HEK293 (cell line): ENCODE measurements around the gene MAP3K12.

Source experiments
- CTCF ChIA-PET: fragments of 350-600 bp; formaldehyde crosslinking; extraction: SDS; loops from one replicate; lab custom pipeline; 2021; ENCODE audit warnings: antibody characterized with exemption; lab: Yijun Ruan, JAX
- POLR2A ChIA-PET: fragments of 300-600 bp; formaldehyde crosslinking; extraction: SDS; loops from one replicate; lab custom pipeline; 2020; ENCODE audit warnings: antibody characterized with exemption, inconsistent platforms; lab: Yijun Ruan, JAX
- H3K27ac ChIP-seq: fragments of 200-500 bp; sonication (Bioruptor generic); 2 replicates; pipeline ENCODE4 v1.5.1; 2014; ENCODE audit warnings: low read depth, low read length, control low read depth, inconsistent platforms; ENCODE audit errors: extremely low read depth
- H3K36me3 ChIP-seq, 2 experiments: fragments of 200-500 bp in 1 of 2; sonication (Bioruptor generic) in 1 of 2; 1 replicate in 1 of 2; 2 replicates in 1 of 2; pipeline ENCODE4 v1.5.1; 2014 to 2017; ENCODE audit warnings: inconsistent platforms in 2 of 2, low read length in 2 of 2; ENCODE audit not compliant: control insufficient read depth in 2 of 2, insufficient read depth in 1 of 2
- H3K4me1 ChIP-seq: fragments of 200-500 bp; sonication (Bioruptor generic); 2 replicates; pipeline ENCODE4 v1.5.1; 2014; ENCODE audit warnings: mild to moderate bottlenecking, low read length, inconsistent platforms; ENCODE audit not compliant: control insufficient read depth, insufficient read depth
- H3K4me3 ChIP-seq: 2 replicates; pipeline ENCODE4 v1.5.1; 2011; ENCODE audit warnings: low read depth, mild to moderate bottlenecking, control low read depth, low read length, moderate library complexity
- H3K9me3 ChIP-seq: fragments of 200-500 bp; sonication (Bioruptor generic); 2 replicates; pipeline ENCODE4 v1.5.1; 2014; ENCODE audit warnings: low read depth, low read length, inconsistent platforms; ENCODE audit not compliant: control insufficient read depth, insufficient read depth
- BCL11A ChIP-seq: fragments of 450-650 bp; formaldehyde crosslinking; IDR thresholded peaks from 2 replicates; pipeline ENCODE4 v1.5.1; 2016; ENCODE audit warnings: low read depth, missing biosample characterization, missing genetic modification characterization
- EGR2 ChIP-seq: fragments of 450-650 bp; formaldehyde crosslinking; IDR thresholded peaks from 2 replicates; pipeline ENCODE4 v1.5.1; 2016; ENCODE audit warnings: low read depth, missing biosample characterization, missing genetic modification characterization
- ELK4 ChIP-seq: IDR thresholded peaks from 2 replicates; pipeline ENCODE4 v1.6.1; 2011; ENCODE audit warnings: mild to moderate bottlenecking, low read depth, low read length, borderline replicate concordance
- GLIS1 ChIP-seq: fragments of 450-650 bp; formaldehyde crosslinking; IDR thresholded peaks from 2 replicates; pipeline ENCODE4 v1.5.1; 2016; ENCODE audit warnings: missing biosample characterization, missing genetic modification characterization
- GLIS2 ChIP-seq: fragments of 450-650 bp; formaldehyde crosslinking; IDR thresholded peaks from 2 replicates; pipeline ENCODE4 v1.5.1; 2016; ENCODE audit warnings: missing biosample characterization, missing genetic modification characterization
- OSR2 ChIP-seq: fragments of 450-650 bp; formaldehyde crosslinking; IDR thresholded peaks from 2 replicates; pipeline ENCODE4 v1.5.1; 2016; ENCODE audit warnings: missing biosample characterization, missing genetic modification characterization
- SCRT1 ChIP-seq: fragments of 450-650 bp; formaldehyde crosslinking; IDR thresholded peaks from 2 replicates; pipeline ENCODE4 v1.5.1; 2016; ENCODE audit warnings: missing biosample characterization, missing genetic modification characterization, borderline replicate concordance
- WT1 ChIP-seq: fragments of 450-650 bp; formaldehyde crosslinking; IDR thresholded peaks from 2 replicates; pipeline ENCODE4 v1.5.1; 2016; ENCODE audit warnings: missing biosample characterization, missing genetic modification characterization
- YY2 ChIP-seq: fragments of 450-650 bp; formaldehyde crosslinking; IDR thresholded peaks from 2 replicates; pipeline ENCODE4 v1.5.1; 2016; ENCODE audit warnings: missing biosample characterization, missing genetic modification characterization
- ZBTB20 ChIP-seq: fragments of 450-650 bp; formaldehyde crosslinking; IDR thresholded peaks from 2 replicates; pipeline ENCODE4 v1.5.1; 2016; ENCODE audit warnings: missing biosample characterization, missing genetic modification characterization
- ZBTB26 ChIP-seq: fragments of 450-650 bp; formaldehyde crosslinking; optimal IDR thresholded peaks from 2 replicates; pipeline ENCODE3; 2016; ENCODE audit warnings: missing biosample characterization, mild to moderate bottlenecking, missing genetic modification characterization
- ZFHX2 ChIP-seq: fragments of 450-650 bp; formaldehyde crosslinking; conservative IDR thresholded peaks from 2 replicates; pipeline ENCODE4 v1.5.1; 2016; ENCODE audit warnings: missing biosample characterization, missing genetic modification characterization
- ZNF112 ChIP-seq: fragments of 450-650 bp; formaldehyde crosslinking; IDR thresholded peaks from 2 replicates; pipeline ENCODE4 v1.5.0; 2017; ENCODE audit warnings: missing biosample characterization, missing genetic modification characterization
- ZNF148 ChIP-seq: fragments of 450-650 bp; formaldehyde crosslinking; IDR thresholded peaks from 2 replicates; pipeline ENCODE4 v1.5.0; 2017; ENCODE audit warnings: missing biosample characterization, missing genetic modification characterization, borderline replicate concordance
- ZNF292 ChIP-seq: fragments of 450-650 bp; formaldehyde crosslinking; IDR thresholded peaks from 2 replicates; pipeline ENCODE4 v1.5.1; 2016; ENCODE audit warnings: low read depth, missing biosample characterization, missing genetic modification characterization, borderline replicate concordance
- ZNF341 ChIP-seq: fragments of 450-650 bp; formaldehyde crosslinking; IDR thresholded peaks from 2 replicates; pipeline ENCODE4; 2016; ENCODE audit warnings: low read depth, missing biosample characterization, missing genetic modification characterization
- ZNF366 ChIP-seq: fragments of 450-650 bp; formaldehyde crosslinking; conservative IDR thresholded peaks from 2 replicates; pipeline ENCODE4 v1.5.1; 2016; ENCODE audit warnings: missing biosample characterization, missing genetic modification characterization
- ZNF37A ChIP-seq: fragments of 450-650 bp; IDR thresholded peaks from 2 replicates; pipeline ENCODE4 v1.5.1; 2018; ENCODE audit warnings: missing biosample characterization, missing genetic modification characterization
- ZNF391 ChIP-seq: fragments of 450-650 bp; formaldehyde crosslinking; IDR thresholded peaks from 2 replicates; pipeline ENCODE4 v1.5.1; 2016; ENCODE audit warnings: low read depth, missing biosample characterization, missing genetic modification characterization, borderline replicate concordance
- ZNF488 ChIP-seq: fragments of 450-650 bp; formaldehyde crosslinking; IDR thresholded peaks from 2 replicates; pipeline ENCODE4 v1.5.1; 2016; ENCODE audit warnings: missing biosample characterization, missing genetic modification characterization
- ZNF600 ChIP-seq: fragments of 450-650 bp; formaldehyde crosslinking; IDR thresholded peaks from 2 replicates; pipeline ENCODE4 v1.5.1; 2016; ENCODE audit warnings: missing biosample characterization, missing genetic modification characterization
- ZNF626 ChIP-seq: fragments of 450-650 bp; sonication (Bioruptor Pico); formaldehyde crosslinking; IDR thresholded peaks from 2 replicates; pipeline ENCODE4 v1.5.1; 2018; ENCODE audit warnings: missing biosample characterization, missing genetic modification characterization, inconsistent platforms
- ZNF791 ChIP-seq: fragments of 450-650 bp; formaldehyde crosslinking; IDR thresholded peaks from 2 replicates; pipeline ENCODE4 v1.5.1; 2016; ENCODE audit warnings: missing biosample characterization, missing genetic modification characterization
- ZNF792 ChIP-seq: fragments of 450-650 bp; formaldehyde crosslinking; IDR thresholded peaks from 2 replicates; pipeline ENCODE4 v1.5.1; 2016; ENCODE audit warnings: missing biosample characterization, missing genetic modification characterization
- ZSCAN23 ChIP-seq: fragments of 450-650 bp; formaldehyde crosslinking; IDR thresholded peaks from 2 replicates; pipeline ENCODE4 v1.5.1; 2016; ENCODE audit warnings: missing biosample characterization, missing genetic modification characterization
- TF ChIP-seq, protein P1 (sequence below): fragments of 450-650 bp; formaldehyde crosslinking; IDR thresholded peaks from 2 replicates; pipeline ENCODE4 v1.5.1; 2017; ENCODE audit warnings: missing biosample characterization, missing genetic modification characterization
- TF ChIP-seq, protein P2 (sequence below): fragments of 450-650 bp; formaldehyde crosslinking; IDR thresholded peaks from 2 replicates; pipeline ENCODE4 v1.5.1; 2017; ENCODE audit warnings: missing biosample characterization, missing genetic modification characterization

Gene MAP3K12

DNA sequence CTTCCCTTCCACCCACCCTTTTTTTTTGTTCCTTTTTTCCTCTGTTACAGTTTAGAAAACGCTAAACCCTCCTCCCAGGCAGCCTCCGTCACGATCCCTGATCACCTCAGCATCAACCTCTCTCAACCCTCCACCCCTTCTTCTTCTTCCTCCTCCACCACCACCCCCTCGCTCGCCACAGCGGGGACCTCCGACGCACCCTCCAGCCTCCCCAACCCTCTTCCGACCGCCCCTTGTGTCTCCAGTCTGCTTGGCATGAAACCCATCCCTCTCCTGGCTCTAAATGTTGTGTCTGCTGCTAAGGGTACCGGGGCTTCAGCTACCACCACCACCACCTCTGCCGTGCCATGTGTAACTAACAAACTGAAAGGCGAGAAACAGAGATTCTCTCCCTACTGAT lies 24.4 kb downstream of the MAP3K12 start:
- POLR2A ChIA-PET = interaction anchor here (0.6 to 4.1 kb wide), 7 partner anchors 9 to 87 kb away, joined by 3 to 23 read pairs (median 3); partner anchors contain the start of gene TARBP2
- no peak overlapping the region; the same call in 1 of the 2 replicates for H3K27ac ChIP-seq
- H3K4me1 ChIP-seq = no peaks in the 10 kb centered on the region
- H3K9me3 ChIP-seq = no peaks in the 10 kb centered on the region
- TF ChIP-seq ZNF148 (tag by site-specific recombination) (no peak), ZNF112 (tag by site-specific recombination) (no peak), WT1 (no peak), ZNF391 (tag by site-specific recombination) (no peak), ZFHX2 (tag by site-specific recombination) (peak; percentile 93), EGR2 (tag by site-specific recombination) (peak; percentile 95), ZNF600 (peak; percentile 68; the same call in 1 of the 2 replicates), SCRT1 (no peak), ZNF341 (tag by site-specific recombination) (no peak), ZSCAN23 (tag by site-specific recombination) (no peak), ZNF37A (no peak), ZNF792 (no peak), ZNF366 (peak; percentile 33; the same call in 1 of the 2 replicates), ZNF791 (tag by site-specific recombination) (no peak), ZNF292 (tag by site-specific recombination) (no peak)
- TF ChIP-seq, protein P1, sequence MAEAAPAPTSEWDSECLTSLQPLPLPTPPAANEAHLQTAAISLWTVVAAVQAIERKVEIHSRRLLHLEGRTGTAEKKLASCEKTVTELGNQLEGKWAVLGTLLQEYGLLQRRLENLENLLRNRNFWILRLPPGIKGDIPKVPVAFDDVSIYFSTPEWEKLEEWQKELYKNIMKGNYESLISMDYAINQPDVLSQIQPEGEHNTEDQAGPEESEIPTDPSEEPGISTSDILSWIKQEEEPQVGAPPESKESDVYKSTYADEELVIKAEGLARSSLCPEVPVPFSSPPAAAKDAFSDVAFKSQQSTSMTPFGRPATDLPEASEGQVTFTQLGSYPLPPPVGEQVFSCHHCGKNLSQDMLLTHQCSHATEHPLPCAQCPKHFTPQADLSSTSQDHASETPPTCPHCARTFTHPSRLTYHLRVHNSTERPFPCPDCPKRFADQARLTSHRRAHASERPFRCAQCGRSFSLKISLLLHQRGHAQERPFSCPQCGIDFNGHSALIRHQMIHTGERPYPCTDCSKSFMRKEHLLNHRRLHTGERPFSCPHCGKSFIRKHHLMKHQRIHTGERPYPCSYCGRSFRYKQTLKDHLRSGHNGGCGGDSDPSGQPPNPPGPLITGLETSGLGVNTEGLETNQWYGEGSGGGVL (tag by site-specific recombination) = no peak
- TF ChIP-seq, all 188 proteins: peak for 4
- Histone ChIP-seq H3K4me3 (no peak overlapping the region), H3K36me3 (peaks cover 93 to 98% of the 10 kb centered on the region in 2 experiments)
- CTCF ChIA-PET = interaction anchor here (0.5 to 4.6 kb wide), 8 partner anchors 15 to 207 kb away, joined by 3 to 25 read pairs (median 4); partner anchors contain the start of gene AAAS

DNA sequence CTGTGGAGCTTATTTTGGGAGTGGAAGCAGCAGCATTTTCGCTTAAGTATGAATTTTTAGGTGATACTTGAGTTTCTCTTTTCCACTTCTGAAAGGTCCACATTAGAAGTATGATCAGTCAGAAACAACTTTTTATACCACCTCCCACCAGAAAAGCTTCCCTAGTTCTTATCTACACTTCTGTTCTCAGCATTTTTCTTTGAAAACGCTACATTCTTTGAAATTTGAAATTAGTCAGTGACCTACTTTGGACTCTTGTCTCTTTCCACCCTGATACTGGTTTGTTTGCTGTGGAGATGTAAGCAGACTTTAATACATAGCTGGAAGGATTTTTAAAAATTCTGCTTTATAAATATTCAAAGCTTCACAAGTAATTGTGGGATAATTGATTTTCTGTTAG lies 25.2 kb downstream of the MAP3K12 start:
- ChIA-PET CTCF (interaction anchor here (0.7 to 4.6 kb wide), 2 partner anchors 8 to 122 kb away, joined by 4 to 25 read pairs; no protein-coding TSS in a partner anchor), POLR2A (interaction anchor here (1.1 to 2.6 kb wide), 3 partner anchors 9 to 27 kb away, joined by 5 to 16 read pairs (median 6); partner anchors contain the start of gene TARBP2)
- H3K36me3 ChIP-seq = peaks cover 95 to 98% of the 10 kb centered on the region in 2 experiments
- no peaks in the 10 kb centered on the region for H3K9me3 ChIP-seq
- no peak overlapping the region for H3K27ac ChIP-seq
- H3K4me3 ChIP-seq = no peak overlapping the region
- no peaks in the 10 kb centered on the region for H3K4me1 ChIP-seq
- TF ChIP-seq ELK4 (no peak), BCL11A (tag by site-specific recombination) (no peak), ZBTB26 (no peak), GLIS2 (tag by site-specific recombination) (no peak), ZNF488 (tag by site-specific recombination) (no peak), ZBTB20 (tag by site-specific recombination) (no peak), GLIS1 (tag by site-specific recombination) (no peak), OSR2 (tag by site-specific recombination) (no peak), ZNF626 (tag by site-specific recombination) (no peak), YY2 (tag by site-specific recombination) (no peak)
- TF ChIP-seq, protein P2, sequence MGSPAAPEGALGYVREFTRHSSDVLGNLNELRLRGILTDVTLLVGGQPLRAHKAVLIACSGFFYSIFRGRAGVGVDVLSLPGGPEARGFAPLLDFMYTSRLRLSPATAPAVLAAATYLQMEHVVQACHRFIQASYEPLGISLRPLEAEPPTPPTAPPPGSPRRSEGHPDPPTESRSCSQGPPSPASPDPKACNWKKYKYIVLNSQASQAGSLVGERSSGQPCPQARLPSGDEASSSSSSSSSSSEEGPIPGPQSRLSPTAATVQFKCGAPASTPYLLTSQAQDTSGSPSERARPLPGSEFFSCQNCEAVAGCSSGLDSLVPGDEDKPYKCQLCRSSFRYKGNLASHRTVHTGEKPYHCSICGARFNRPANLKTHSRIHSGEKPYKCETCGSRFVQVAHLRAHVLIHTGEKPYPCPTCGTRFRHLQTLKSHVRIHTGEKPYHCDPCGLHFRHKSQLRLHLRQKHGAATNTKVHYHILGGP (tag by site-specific recombination) = no peak
